Gastroesophageal sphincter (tissue), 4 donors: ENCODE data around the gene TRDN. TPM values are rescaled to one million over a fixed set of nuclear protein-coding genes. Genes with fewer than 3 reads are reported as not detected.

Source experiments
- ATAC-seq: fragments of 150-250 bp; one replicate; pipeline ENCODE4 v1.9.1; 2016; ENCODE audit warnings: mild to moderate bottlenecking, moderate library complexity
- H3K27ac ChIP-seq, 4 donors: fragments of 200-600 bp; sonication (generic) in 3 of 4; 1 replicate in 3 of 4; 2 replicates in 1 of 4; pipeline ENCODE4 v1.5.1; 2016 to 2019
- H3K27me3 ChIP-seq: fragments of 200-600 bp; sonication (generic); one replicate; pipeline ENCODE4 v1.5.1; 2019
- H3K36me3 ChIP-seq, 2 donors: fragments of 200-600 bp; sonication (generic); one replicate each; pipeline ENCODE4 v1.5.1; 2019; ENCODE audit warnings: control low read depth in 1 of 2
- H3K4me1 ChIP-seq, 3 donors: fragments of 200-600 bp; sonication (generic); 1 replicate in 2 of 3; 2 replicates in 1 of 3; pipeline ENCODE4 v1.5.1; 2016 to 2019; ENCODE audit warnings: control low read depth in 2 of 3
- H3K4me3 ChIP-seq, 2 donors: fragments of 200-600 bp; sonication (generic); one replicate each; pipeline ENCODE4 v1.5.1; 2019; ENCODE audit warnings: mild to moderate bottlenecking in 1 of 2, moderate library complexity in 1 of 2
- H3K9me3 ChIP-seq, 3 donors: fragments of 200-600 bp; sonication (generic); one replicate each; pipeline ENCODE4 v1.5.1; 2017 to 2019; ENCODE audit warnings: control low read depth in 2 of 3
- EP300 ChIP-seq: sonication (generic); formaldehyde crosslinking; IDR thresholded peaks from one replicate; pipeline ENCODE4 v1.6.1; 2017; ENCODE audit warnings: antibody characterized with exemption, mild to moderate bottlenecking
- POLR2A ChIP-seq, 2 donors: fragments of 450-650 bp; IDR thresholded peaks; one replicate each; pipeline ENCODE4 v1.6.1; 2017; ENCODE audit warnings: antibody characterized with exemption in 2 of 2, mild to moderate bottlenecking in 2 of 2, moderate library complexity in 1 of 2
- POLR2AphosphoS5 ChIP-seq: sonication (generic); formaldehyde crosslinking; IDR thresholded peaks from one replicate; pipeline ENCODE4 v1.6.1; 2017; ENCODE audit warnings: antibody characterized with exemption
- WGBS, 2 donors: methylation state at CpG; one replicate each; pipeline ENCODE4 v1.1.5; 2018; ENCODE audit warnings: low coverage in 1 of 2; 5-methylcytosine and 5-hydroxymethylcytosine counted together
- total RNA-seq, 4 donors: library from RNA; depleted of rRNA; stranded (reverse); fragments of >200 nt; gene quantifications; one replicate each; pipeline ENCODE4 v1.1.0, GENCODE V29; 2016
- TF ChIP-seq, protein P1 (sequence below), 4 experiments: fragments of 200-600 bp in 2 of 4; fragments of 450-650 bp in 2 of 4; sonication (generic) in 1 of 4; IDR thresholded peaks; one replicate each; pipeline ENCODE4 v1.5.1; 2017 to 2019; ENCODE audit warnings: antibody characterized with exemption in 4 of 4, mild to moderate bottlenecking in 2 of 4, moderate library complexity in 2 of 4

TRDN gene
- total RNA-seq, 4 donors from 2014 or later = not detected

DNA sequence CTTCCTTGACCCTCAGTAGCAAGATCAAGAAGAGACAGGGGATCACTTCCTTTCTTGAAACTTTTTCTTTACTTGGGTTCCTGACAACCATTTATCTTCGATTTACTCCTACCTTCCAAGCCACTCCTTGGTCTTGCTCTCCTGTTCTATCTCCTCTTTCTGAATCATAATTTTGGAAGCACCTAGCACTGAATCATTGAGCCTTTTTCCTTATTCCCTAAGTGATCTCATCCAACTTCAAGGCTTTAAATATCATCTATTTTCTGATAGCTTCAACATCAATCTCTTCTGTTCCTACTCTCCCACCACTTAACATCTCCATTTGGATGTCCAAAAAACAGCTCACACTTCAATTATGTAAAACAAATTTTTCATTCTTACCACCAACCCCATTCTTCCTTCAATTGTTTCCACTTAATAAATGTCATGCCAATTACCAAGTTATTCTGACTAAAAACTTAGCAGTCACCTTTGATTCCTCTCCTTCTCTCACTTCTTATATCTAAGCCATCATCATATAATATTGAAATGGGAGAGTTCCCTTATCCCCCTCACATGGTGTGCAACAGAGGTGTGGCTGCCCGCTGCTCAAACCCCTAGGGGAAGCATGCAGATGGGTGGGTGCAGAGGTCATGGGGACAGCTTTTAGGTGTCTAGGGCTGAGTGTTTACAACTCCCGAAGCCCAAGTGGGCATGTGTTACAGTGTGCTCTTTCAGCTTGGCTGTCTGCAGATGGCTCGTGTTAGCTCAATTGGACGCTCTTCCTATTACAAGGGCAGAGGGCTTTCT lies 23.4 kb upstream of the TRDN start:
- ATAC-seq = no peak
- Histone ChIP-seq H3K27ac (no peak overlapping the region), H3K4me1 (no peaks in the 10 kb centered on the region), H3K9me3 (no peaks in the 10 kb centered on the region), H3K4me3 (no peak overlapping the region), H3K27me3 (no peaks in the 10 kb centered on the region), H3K36me3 (no peaks in the 10 kb centered on the region)
- TF ChIP-seq POLR2A (IDR thresholded peaks at IDR 0.05) = no peak
- WGBS, 2 donors = 84 to 95% methylated on average over 2 to 4 of the region's 5 CpGs

DNA sequence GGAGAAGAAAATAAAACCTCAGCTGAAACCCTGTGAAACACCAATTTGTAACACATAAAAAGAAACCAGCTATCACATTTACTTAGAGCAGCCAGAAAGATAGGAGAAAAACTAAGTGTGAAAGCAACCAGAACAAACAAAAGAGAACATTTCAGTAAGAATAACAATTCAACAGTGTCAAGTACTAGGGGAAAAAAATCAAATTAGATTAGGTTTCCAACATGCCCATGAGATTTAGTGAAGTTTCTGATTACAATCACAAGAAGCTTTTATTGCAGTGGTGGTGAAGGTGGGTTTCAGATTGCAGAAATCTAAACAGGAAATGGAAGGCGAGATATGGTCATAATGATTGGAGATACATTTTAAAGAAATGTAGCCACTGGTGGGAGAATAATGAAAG lies 22.1 kb upstream of the TRDN start:
- no peak for ATAC-seq
- no peak overlapping the region for H3K27ac ChIP-seq
- H3K36me3 ChIP-seq = no peaks in the 10 kb centered on the region
- H3K27me3 ChIP-seq = no peaks in the 10 kb centered on the region
- no peak overlapping the region for H3K4me3 ChIP-seq
- no peaks in the 10 kb centered on the region for H3K4me1 ChIP-seq
- no peaks in the 10 kb centered on the region for H3K9me3 ChIP-seq
- TF ChIP-seq, protein P1, sequence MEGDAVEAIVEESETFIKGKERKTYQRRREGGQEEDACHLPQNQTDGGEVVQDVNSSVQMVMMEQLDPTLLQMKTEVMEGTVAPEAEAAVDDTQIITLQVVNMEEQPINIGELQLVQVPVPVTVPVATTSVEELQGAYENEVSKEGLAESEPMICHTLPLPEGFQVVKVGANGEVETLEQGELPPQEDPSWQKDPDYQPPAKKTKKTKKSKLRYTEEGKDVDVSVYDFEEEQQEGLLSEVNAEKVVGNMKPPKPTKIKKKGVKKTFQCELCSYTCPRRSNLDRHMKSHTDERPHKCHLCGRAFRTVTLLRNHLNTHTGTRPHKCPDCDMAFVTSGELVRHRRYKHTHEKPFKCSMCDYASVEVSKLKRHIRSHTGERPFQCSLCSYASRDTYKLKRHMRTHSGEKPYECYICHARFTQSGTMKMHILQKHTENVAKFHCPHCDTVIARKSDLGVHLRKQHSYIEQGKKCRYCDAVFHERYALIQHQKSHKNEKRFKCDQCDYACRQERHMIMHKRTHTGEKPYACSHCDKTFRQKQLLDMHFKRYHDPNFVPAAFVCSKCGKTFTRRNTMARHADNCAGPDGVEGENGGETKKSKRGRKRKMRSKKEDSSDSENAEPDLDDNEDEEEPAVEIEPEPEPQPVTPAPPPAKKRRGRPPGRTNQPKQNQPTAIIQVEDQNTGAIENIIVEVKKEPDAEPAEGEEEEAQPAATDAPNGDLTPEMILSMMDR (IDR thresholded peaks at IDR 0.05) = no peak
- TF ChIP-seq POLR2AphosphoS5 (no peak), POLR2A (IDR thresholded peaks at IDR 0.05) (no peak), EP300 (no peak)
- 73 to 89% methylated on average over 1 of the region's 1 CpG for WGBS, 2 donors

DNA sequence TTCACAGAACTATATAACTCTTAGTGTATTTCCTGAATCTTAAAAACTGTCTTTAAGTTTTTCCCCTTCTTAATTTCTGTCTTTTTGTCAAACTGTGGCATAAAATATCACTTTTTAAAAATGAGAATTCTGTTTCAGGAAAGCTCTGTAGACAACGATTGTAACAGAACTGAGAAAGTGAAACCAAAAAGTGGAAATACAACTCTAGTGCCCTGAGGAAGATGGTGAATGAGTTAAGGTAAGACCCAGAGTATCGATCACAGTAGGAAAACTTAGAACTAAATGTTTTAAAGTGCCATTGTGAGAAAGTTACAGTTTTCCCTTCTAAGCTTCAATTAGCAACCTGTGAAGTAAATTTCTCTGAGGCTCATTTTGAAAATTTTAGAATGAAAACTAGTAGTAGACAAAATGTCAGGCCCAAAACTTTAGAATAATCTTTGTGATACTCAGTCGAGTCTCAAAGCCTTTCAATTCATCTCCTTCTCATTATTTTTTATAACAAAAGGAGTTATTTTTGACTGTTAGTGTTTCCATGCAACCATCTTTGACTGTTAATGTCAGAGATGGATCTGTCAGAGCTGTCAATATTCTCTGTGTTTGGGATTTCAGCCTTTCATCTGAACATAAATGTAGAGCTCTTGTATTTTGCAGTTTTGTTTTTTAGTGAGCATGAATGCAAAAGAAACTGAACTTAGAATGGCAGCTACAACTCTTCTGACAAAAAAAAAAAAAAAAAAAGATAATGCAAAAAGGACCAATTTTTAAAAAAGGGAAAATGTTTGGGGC lies 19.0 kb upstream of the TRDN start:
- TF ChIP-seq, protein P1 (IDR thresholded peaks at IDR 0.05) = no peak
- no peak for TF ChIP-seq POLR2A (IDR thresholded peaks at IDR 0.05)
- no peak for TF ChIP-seq EP300
- TF ChIP-seq POLR2AphosphoS5 = no peak
- no peak for ATAC-seq
- no peaks in the 10 kb centered on the region for H3K9me3 ChIP-seq
- no peaks in the 10 kb centered on the region for H3K36me3 ChIP-seq
- H3K4me1 ChIP-seq = no peaks in the 10 kb centered on the region
- H3K27ac ChIP-seq = no peak overlapping the region
- peak overlapping the region in 1 of 2 donors; percentile 3 for H3K4me3 ChIP-seq
- no peaks in the 10 kb centered on the region for H3K27me3 ChIP-seq
- 23 to 46% methylated on average over 3 of the region's 3 CpGs for WGBS, 2 donors

DNA sequence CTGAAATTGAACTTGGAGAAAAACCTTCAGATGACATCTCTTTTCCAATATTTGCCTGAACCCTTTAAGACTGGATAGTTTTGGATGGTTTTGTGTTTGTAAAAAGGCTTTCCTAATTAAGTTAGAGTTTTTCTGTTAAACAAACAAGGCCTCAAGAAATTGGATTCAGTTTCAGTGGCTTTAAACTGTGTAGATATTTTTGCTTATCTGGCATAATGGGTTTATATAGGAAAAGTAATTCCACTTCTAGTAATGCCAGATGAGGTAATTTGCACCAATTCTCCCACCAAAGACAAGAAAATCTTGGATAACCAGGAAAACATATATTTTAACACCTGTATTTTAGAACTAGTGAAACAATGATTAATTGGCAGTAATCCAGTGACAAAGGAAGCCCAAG lies 12.0 kb upstream of the TRDN start:
- no peaks in the 10 kb centered on the region for H3K4me1 ChIP-seq
- no peak overlapping the region for H3K27ac ChIP-seq
- no peaks in the 10 kb centered on the region for H3K9me3 ChIP-seq
- no peaks in the 10 kb centered on the region for H3K27me3 ChIP-seq
- H3K4me3 ChIP-seq = no peak overlapping the region
- ATAC-seq = no peak
- H3K36me3 ChIP-seq = no peaks in the 10 kb centered on the region
- TF ChIP-seq POLR2AphosphoS5 = no peak

DNA sequence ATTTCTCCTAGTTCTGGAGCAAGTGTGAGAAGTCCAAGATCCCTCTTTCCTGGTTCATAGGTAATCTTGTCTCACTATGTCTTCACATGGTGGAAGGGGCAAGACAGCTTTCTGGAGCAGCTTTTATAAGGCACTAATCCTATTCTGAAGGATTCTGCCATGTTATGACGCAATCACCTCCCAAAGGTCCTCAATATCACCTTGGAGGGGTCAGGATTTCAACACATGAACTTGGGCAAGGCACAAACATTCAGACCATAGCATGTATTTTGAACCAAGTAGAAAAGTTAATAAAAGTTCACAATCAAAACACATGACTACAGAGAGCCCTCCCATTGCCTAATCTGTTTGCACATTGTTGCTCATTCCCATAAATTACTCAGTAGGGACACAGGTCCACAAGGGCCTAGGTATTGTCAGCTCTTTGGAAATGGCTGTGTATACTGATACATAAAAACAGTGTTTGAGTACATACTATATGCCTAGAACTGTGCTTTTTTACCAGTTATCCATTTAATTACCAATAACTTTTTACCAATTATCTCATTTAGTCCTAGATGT lies 11.3 kb upstream of the TRDN start:
- ATAC-seq = no peak
- no peak for TF ChIP-seq POLR2A (IDR thresholded peaks at IDR 0.05)
- no peak for TF ChIP-seq EP300
- TF ChIP-seq POLR2AphosphoS5 = no peak
- TF ChIP-seq, protein P1 (IDR thresholded peaks at IDR 0.05) = no peak
- H3K36me3 ChIP-seq = no peaks in the 10 kb centered on the region
- H3K4me3 ChIP-seq = no peak overlapping the region
- no peak overlapping the region for H3K27ac ChIP-seq
- WGBS, 2 donors = 50% methylated on average over 1 of the region's 1 CpG; no CpG with 5 or more reads in 1 of the 2 donors
- H3K9me3 ChIP-seq = no peaks in the 10 kb centered on the region
- no peaks in the 10 kb centered on the region for H3K27me3 ChIP-seq
- H3K4me1 ChIP-seq = no peaks in the 10 kb centered on the region
